Jurkat, Clone E6-1 (cell line): ENCODE data around the gene PRICKLE1.

Experiments
- DNase-seq: peaks from one replicate; pipeline ENCODE4 v3.0.0-alpha.2; 2011; ENCODE audit warnings: low read depth, low spot score
- H3K4me3 ChIP-seq: 2 replicates; pipeline ENCODE4 v1.5.1; 2011; ENCODE audit warnings: mild to moderate bottlenecking, low read length, control low read depth, moderate library complexity

The PRICKLE1 gene

DNA sequence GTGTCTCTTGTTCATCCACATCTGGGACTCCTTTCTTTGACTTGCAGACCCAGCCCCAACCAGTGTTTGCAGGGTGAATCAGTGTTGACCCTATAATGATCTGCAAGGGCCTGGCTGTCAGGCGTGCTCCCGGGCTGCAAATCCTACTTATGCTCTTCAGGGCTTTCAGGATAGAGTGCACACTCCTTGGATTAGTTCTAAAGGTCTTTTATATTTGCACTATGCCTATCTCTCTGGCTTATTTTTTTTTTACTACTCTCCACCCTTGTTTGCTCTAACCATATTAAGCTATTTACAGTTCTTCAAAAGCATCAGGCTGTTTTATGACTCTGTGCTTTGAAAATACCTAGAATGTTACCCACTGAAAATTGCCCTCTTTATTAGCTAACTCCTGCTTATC is 4.3 kb upstream of the PRICKLE1 start:
- no peak for DNase-seq
- no peak overlapping the region for H3K4me3 ChIP-seq

DNA sequence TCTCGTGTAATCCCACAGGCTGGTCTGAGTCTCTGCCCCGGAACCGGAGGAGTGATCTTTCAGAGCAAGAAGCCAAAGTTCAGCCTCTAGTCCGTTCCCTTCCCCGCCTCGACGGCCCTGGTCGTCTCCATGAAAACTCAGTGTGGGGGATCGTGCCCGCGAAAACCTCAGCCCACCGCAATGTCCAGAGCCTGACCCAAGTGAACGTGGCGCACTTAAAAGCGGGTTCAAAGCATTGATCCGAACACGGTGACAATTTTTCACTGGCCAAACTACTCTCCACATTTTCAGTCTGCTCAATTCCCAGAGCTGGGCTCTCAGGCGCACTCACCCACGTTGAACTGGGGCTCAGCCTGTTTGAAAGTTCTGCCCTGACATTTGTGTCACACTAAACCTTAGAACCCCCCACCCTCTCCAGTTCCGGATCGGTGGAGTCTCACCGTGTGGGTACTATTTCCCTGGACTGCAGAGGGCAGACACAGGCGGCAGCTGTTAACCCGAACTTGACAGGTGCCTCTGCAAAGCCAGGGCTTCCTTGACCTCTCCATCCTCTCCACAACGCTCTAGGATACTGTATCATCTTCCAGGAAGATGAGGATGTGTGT is 886 bp upstream of the PRICKLE1 start:
- DNase-seq = no peak
- H3K4me3 ChIP-seq = no peak overlapping the region

DNA sequence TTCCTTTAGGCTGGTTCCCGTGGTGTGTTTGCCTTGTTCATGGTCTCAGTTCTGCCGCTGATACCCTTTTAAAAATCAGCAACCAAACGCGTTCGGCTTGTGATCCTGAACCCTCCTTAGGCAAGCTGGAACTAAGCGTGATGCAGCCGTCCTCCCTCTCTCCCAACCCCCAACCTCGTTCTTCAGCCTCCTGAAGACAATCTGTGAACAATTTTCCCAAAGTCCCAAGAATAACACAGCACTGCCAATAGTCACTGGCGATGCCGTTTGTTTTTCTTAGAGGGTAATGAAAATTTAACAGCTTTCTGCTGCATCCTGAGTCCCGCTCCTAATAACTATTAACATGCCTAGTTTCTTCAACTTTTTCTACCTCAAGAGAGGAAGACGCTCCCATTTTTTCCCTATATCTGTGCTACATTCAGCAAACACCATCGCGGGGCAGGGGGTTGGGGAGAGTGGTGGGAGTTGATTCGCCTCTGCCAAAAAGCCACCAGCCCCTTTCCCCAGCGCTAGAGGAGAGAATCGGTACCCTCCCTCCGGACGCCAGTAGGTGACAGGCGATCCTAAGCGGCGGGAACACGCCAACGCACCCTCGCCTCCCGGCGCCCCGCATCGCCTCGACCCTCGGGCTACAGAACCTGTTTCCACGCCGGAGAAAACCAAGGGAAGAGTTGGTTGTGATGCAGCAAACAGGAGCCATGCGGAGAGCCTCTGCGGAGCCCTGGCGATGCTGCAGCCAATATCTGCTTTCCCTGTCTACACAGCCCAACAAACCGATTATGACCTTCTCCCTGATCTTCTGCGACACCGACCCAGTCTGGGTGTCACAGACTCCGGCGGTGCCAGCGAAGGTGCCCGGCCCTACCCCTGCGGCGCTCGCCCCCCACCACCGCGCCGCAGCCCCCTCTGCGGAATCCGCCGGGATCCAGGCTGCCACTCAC is 752 bp downstream of the PRICKLE1 start:
- H3K4me3 ChIP-seq = no peak overlapping the region; the same call in 1 of the 2 replicates
- DNase-seq = no peak

DNA sequence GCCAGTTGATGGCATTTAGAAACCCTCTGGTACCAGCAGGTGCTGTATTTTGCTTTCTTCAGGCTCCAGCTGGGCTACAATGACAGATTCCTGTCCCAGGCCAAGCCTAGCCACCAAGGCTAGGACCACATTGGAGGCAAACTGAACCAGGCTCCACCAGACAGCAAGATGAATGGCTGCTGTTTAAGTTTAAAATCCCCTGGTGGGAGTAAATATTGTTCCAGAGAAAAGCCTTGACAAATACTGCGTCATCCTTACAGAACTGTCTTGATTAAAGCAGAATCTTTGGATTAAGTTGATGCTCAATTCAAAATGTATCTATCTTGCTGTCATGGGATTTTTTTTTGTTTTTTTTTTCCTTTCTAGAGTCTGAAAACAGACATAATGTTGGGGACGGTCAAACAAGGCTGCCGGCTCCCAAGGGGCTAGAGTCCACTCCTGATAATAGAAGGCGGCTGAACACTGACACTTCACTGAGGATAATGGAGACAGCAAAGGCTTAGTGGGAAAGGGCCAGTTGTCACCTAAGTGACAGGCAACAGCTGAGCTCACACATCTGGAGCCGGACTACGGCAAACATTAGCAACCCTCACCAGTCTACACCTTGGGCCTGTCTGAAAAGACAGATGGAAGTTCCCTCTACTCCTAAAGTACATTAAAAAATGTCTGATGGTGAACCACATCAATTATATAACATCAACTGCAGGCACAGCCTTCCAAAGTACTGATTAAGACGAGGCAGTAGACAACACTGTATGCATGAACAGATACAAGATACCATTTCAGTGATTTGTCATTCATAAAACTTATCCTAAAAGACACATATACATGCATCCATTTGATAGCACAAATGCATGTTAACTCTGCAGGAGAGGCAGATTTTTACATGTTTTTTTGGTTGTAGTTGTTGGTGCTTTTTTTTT is 1.7 kb downstream of the PRICKLE1 start:
- H3K4me3 ChIP-seq = no peak overlapping the region
- DNase-seq = no peak

DNA sequence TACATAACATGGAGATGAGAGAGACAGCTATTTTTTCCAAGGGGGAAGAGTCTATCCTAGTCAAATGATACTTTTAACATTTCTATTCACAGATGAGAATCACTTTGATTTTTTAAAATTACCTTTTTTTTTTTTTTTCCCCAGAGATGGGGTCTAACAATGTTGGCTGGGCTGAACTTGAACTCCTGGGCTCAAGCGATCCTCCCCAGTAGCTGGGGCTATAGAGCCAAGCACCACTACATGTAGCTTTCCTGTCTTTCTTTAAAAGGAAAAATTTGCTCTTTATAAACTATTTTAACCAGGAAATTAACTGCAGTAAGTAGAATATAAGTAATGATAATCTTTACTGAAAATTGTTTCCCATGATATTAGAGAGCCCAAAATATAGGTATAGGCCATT is 3.3 kb downstream of the PRICKLE1 start:
- DNase-seq = no peak
- no peak overlapping the region for H3K4me3 ChIP-seq

DNA sequence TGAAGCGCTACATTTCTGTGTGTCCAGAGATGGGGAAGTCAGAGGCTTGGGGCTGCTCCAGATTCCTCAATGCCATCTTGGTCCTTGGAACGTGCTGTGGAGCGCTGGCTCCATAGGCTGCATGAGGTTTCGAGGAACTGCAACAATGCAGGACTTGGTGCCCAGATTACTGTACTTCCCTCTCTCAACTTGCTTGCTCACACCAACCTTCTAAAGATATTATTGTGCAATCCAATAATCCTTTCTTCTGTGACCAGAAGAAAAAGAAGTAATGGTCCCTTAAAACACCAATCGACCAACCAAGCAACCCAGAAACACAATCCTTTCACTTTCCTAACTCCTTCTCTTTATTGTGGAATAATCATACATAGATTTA is 3.7 kb downstream of the PRICKLE1 start:
- no peak for DNase-seq
- no peak overlapping the region for H3K4me3 ChIP-seq

DNA sequence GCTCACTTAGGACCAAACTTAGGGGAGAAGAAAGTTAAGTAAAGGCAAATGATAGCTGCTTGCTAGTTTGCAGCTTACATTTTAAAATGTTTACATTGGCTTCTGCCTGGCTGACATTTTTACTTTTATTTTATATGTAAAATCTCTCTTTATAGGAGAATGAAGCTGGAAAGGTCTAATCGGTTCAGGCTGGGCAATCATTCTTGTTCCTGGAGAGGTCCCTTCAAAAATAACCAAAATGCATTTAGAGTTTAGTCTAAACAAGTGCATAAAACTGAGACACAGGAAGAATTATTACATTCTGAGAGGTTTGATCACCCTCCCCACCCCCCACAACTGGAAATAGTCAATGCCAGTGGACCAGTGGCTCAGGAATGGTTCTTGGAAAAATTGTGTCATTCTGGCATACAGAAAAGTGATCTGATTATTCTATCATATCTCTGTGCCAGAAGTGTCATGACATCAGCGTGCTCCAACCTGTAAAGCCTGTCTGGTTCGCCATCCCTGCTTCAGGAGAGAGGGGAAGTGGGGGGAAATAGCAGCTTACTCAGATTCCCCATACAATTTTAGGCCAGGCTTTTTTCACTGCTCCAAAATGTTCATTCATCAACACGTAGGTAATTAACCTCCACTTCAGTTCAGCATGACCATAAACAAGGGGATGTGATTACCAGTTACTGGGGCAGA is 4.2 kb downstream of the PRICKLE1 start:
- DNase-seq = no peak
- no peak overlapping the region for H3K4me3 ChIP-seq

DNA sequence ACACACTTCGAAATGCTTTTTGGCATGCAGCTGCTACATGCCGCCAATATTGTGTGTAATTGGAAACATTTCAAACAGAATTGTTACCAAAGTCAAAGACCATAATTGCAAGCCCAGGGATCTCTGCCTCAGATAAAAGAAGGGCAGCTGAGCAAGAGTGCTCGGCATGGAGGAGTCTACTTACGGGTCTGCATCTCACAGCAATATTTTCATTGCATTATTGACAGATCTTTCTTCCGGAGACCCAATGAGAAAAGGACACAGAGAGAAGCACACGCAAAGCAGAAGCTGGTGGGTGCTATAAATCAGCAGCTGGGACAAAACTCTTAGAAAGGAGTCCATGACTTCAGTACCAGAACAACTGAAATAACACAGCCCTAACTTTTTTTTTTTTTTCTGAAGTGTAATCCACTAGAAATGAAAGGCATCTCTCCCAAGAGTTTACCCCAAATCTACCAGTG is 4.9 kb downstream of the PRICKLE1 start:
- no peak for DNase-seq
- no peak overlapping the region for H3K4me3 ChIP-seq

DNA sequence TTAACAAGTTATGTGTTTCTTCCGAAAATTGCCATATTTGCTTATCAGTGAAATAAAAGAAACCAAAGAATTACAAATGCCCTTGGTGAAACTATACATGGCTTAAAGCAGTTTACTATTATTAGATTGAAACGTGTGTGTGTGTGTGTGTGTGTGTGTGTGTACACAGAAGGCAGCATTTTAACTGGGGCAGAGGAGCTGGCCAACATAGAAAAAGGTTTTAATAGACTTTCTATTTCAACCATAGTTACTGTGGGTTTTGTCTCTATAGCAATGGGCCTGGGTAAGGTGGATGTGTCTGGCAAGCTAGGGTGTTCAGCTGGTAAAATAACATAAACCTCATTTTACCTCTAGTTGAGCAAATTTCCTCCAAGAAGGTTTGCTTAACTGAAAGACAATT is 6.5 kb downstream of the PRICKLE1 start:
- no peak for DNase-seq
- no peak overlapping the region for H3K4me3 ChIP-seq

DNA sequence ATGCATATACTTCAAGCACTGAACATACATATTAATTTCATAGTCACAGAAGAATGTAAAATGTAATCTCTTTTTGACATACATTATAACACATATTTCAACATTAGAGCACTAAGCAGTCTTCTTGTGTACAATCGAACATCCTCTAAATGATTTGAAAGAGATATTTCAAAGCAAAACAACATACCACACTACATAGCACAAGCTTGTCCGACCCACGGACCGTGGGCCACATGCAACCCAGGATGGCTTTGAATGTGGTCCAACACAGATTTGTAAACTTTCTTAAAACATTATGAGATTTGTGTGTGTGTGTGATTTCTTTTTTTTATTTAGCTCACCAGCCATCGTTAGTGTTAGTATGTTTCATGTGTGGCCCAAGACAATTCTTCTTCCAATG is 7.0 kb downstream of the PRICKLE1 start:
- no peak for DNase-seq

DNA sequence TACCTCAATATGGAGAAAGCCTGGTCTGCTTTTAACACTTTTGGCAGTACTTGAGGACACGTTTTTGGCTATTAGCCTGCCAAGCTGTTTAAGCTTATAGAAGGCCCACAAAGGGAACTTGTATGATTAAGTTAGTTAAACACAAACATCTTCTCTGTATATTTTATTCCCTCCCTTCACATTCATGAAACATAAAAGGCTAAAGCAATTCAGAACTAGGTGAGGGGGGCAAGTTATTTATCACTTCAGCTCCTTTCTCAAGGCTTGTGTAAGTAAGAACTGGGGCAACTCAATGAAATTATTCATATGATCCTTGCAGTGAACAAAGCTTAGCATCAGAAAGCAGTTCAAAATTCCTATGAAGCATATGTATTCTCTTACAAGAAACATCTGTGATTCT is 7.5 kb downstream of the PRICKLE1 start:
- H3K4me3 ChIP-seq = no peak overlapping the region
- DNase-seq = no peak

More for the DNA sequence above, 7.0 kb downstream of the PRICKLE1 start:
- H3K4me3 ChIP-seq = no peak overlapping the region

DNA sequence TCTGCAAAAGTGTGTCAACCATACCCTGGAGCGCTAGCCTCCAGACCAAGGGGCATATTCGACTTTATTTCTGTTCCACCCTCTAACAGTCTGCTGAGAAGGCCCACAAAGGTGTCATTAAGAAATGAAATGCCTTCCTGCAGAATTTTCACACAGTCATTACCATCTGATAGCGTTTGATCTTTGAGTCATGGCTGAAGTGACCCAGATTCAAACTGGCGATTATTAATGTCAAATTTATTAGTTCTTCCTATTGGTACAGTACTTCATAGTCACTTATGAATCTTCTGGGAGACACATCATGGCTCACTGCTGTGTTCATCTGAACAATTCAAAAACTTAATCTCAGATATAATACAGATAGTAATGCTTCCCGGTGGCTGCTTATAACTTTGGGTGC is 13.2 kb downstream of the PRICKLE1 start:
- no peak for DNase-seq
- no peak overlapping the region for H3K4me3 ChIP-seq

DNA sequence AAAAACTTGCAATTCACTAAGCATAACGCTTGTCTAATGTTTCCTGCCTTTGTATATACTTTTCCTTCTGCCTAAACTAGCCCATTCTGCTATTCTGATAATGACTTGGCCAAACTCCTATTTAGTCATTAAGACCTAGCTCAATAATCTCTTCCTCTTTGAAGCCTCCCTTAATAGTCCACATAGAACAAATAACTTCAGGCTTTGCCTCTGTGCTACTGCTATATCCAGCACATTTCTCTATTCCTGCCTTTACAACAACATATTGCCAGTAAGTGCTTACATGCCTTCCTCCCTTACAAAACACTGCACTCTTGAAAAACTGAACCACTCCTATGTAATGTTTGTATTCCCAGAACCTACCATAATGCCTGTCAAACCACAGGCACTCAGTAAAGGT is 13.8 kb downstream of the PRICKLE1 start:
- DNase-seq = no peak
- no peak overlapping the region for H3K4me3 ChIP-seq

DNA sequence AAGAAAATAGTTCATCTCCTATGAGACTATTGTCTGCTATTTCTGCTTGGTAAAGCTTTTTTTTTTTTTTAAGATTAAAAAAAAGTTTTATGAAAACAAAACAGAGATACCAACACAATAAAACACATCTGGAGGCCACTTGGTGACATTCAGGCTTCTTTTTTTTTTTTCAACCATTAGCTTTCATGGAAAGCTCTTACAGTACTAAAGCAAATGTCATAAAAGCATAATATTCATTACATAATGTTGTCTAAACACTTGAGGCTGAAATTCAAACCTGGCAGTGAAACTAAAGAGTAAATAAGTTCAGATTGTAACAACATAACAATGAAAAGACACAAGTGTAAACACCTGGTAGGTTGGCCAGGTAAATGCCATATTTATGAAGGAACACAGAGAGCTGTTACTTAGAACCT is 14.7 kb downstream of the PRICKLE1 start:
- no peak for DNase-seq

DNA sequence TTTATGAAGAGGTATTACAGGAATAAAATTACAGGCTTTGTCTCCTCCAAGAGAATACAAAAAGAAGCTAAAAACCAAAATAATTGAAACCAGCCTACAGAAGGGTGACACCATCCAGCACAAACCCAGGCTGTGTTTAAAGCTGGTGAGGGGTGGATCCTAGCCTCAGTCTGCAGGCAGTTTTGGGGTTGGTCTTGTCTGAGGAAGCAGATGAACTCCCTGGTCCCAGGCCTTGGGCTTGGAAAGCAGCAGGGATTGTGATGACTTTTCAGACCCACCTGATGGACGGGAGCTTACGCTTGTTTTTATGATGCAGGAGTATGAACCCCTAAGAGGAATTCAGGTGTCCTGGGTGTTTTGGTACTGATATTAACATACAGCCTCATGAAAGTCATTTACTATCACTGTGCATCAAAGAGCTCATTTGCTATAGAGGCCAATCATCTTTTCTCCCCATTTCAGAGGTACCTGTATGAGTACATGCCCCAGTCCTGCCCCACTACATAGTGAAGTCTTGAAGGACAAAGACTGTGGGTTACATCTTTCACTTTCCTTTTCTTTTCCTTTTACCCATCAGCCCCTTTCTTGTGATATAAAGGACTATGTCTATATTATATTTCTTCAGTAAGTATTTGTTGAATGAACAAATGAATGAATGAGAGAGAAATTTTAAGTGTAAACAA is 18.1 kb downstream of the PRICKLE1 start:
- DNase-seq = no peak
- H3K4me3 ChIP-seq = no peak overlapping the region

More for the DNA sequence above, 14.7 kb downstream of the PRICKLE1 start:
- H3K4me3 ChIP-seq = no peak overlapping the region

DNA sequence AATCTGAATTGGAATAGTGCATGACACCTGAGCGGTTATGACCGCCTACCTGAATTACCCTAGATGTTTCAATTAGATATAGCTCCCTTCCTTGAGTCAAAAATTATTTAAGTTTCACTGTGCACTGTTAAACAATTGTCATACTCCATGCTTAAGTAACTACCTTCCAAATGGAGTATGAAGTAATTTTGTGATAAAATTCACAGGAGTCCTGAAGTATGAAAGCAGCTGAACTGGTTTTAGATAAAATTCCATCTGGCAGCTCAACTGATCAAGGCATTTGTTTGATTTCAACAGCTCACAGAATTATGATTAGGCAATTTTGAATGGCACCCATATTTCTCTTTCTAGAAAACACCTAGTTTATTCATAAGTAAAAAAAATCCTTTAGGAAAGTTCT is 19.5 kb downstream of the PRICKLE1 start:
- DNase-seq = no peak
- no peak overlapping the region for H3K4me3 ChIP-seq

DNA sequence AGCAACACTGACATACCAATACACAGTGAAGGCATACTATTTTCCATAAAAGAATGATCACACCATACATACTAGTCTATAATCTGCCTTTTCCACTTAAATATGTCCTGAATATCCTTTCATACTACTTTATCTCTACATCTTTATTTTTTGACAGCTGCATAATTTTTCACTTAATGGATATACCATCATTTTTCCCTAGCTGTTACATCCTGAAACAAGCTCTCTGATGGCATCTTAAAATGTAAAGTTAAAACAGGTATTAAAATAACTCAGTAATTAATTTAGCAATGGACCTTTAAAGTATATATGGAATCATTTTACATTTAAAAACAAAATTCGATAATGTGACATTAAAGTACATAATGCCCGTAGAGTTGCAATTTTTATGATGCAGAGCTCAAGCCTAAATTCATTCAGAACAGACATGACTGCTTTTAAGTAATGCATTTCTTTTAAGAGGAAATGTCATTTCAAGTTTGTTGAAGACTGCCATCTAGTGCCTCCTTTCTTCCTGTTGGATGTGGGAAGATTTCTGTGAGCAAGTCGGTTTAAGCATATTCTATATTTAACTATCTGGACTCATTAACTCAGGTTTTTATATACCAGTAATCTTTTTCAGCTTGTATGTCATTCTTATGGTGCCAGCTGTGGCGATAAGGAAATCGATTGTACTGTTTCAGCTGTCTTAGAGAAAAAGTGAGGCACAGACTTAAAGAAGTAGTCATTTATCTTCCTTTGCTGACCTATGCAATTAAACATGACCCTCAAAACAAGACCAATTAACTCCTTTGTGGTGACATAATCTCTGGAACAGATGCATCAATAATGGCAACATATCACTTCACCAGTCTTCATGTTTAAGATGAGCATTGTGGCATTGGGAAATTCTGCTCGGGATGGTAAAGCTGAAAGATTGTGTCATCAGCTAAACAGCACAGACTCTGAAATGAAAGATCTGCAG is 20.3 kb downstream of the PRICKLE1 start:
- H3K4me3 ChIP-seq = no peak overlapping the region
- DNase-seq = peak; percentile 49
